Mesodermal cell (in vitro differentiated cells): Measurements from ENCODE around the gene ASCL1.

Source experiments
- H3K27ac ChIP-seq: 2 replicates; pipeline ENCODE4 v1.7.0; 2013; ENCODE audit warnings: mild to moderate bottlenecking, low read depth, low read length, moderate library complexity; ENCODE audit not compliant: severe bottlenecking
- H3K36me3 ChIP-seq: 2 replicates; pipeline ENCODE4 v1.7.1; 2013; ENCODE audit warnings: mild to moderate bottlenecking, low read length, moderate library complexity; ENCODE audit not compliant: control insufficient read depth, insufficient read depth
- H3K4me1 ChIP-seq: one replicate; pipeline ENCODE4 v1.7.1; 2013; ENCODE audit warnings: mild to moderate bottlenecking, low read length; ENCODE audit not compliant: insufficient read depth, control insufficient read depth, poor library complexity, severe bottlenecking
- H3K4me3 ChIP-seq: 2 replicates; pipeline ENCODE4 v1.7.0; 2013; ENCODE audit warnings: low read length, control low read depth, mild to moderate bottlenecking; ENCODE audit not compliant: insufficient read depth, poor library complexity, severe bottlenecking; ENCODE audit errors: extremely low read depth
- H3K9me3 ChIP-seq: 2 replicates; pipeline ENCODE4 v1.7.1; 2013; ENCODE audit warnings: mild to moderate bottlenecking, low read length, moderate library complexity; ENCODE audit not compliant: control insufficient read depth
- WGBS, 2 experiments: methylation state at CpG; one replicate each; pipeline ENCODE4 v1.1.5; 2013; ENCODE audit warnings: missing lambda C conversion rate in 2 of 2; ENCODE audit not compliant: insufficient coverage in 2 of 2; 5-methylcytosine and 5-hydroxymethylcytosine counted together

Gene ASCL1

DNA sequence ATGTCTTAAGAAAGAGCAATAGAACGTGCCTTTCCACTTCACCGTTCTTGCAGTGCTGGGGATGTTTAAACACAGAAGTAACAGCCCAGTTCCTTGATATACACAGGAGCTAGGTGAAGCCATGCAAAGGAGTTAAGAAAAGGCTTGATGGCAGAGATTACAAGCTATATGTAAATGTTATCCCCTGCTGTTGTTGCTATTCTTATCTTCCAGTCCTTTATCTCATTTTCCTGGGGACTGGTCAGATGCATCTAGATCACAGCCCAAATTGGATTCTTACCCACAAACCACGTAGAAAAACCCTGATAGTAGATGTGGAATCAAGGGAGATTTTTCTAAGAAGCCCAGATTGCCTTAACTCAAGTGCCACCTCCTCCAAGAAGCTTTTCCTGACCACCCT is 5.5 kb downstream of the ASCL1 start:
- Histone ChIP-seq H3K4me3 (no peak overlapping the region), H3K27ac (no peak overlapping the region), H3K9me3 (peaks cover 10% of the 10 kb centered on the region), H3K36me3 (no peaks in the 10 kb centered on the region), H3K4me1 (peaks cover 6% of the 10 kb centered on the region)
- WGBS, 2 experiments: 6 to 7% methylated on average over 2 of the region's 3 CpGs

DNA sequence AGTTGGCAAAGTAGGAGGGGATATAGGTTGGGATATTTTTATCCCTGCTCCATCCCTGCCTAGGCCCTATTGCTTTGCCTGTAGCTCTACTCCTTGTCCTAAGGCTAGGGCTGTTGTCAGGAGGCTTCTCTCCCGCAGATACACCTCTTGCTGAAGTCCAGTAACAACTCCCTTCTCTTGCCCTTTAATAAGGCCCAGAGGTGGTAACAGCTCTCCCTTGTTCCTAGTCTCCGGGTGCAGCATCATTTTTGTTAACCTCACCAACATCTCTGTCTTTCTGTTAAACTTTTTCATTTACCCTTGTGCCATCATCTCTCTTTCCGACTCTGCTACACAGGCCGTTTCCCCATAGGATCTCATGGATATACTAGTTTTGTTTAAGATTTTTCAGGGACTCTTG is 6.3 kb downstream of the ASCL1 start:
- WGBS, 2 experiments: 59 to 62% methylated on average over 2 of the region's 4 CpGs
- Histone ChIP-seq H3K27ac (no peak overlapping the region), H3K4me3 (no peak overlapping the region), H3K9me3 (peaks cover 10% of the 10 kb centered on the region), H3K4me1 (peaks cover 6% of the 10 kb centered on the region), H3K36me3 (no peaks in the 10 kb centered on the region)

DNA sequence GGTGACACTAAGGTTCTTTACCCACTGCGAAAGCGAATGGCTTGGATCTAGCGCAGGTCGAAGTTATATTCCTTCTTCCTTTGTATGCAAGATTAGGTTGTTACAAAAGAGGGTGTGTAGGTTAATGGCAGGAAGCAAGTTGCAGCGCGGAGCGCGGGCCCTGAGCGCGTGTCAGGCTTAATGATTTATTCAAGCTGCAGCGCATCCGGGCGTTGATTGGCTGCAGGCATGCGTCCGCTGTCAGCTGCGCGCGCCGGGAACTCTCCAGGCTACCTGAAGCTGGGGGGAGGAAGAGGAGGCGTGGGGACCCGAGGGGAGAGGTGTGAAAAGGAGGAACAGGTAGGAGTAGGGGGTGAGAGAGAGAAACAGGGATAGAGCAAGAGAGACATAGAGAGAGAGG is 7.4 kb downstream of the ASCL1 start:
- peaks cover 6% of the 10 kb centered on the region for H3K4me1 ChIP-seq
- no peak overlapping the region for H3K4me3 ChIP-seq
- no peak overlapping the region for H3K27ac ChIP-seq
- H3K9me3 ChIP-seq: peaks cover 10% of the 10 kb centered on the region
- 2% methylated on average over 5 to 21 of the region's 21 CpGs for whole genome bisulfite sequencing, 2 experiments
- H3K36me3 ChIP-seq: no peaks in the 10 kb centered on the region

GRCh38 chr12:102965281-102966155 is 8.0 kb downstream of the ASCL1 start:
- Histone ChIP-seq H3K36me3 (no peaks in the 10 kb centered on the region), H3K9me3 (peaks cover 10% of the 10 kb centered on the region), H3K27ac (no peak overlapping the region), H3K4me3 (no peak overlapping the region), H3K4me1 (peaks cover 6% of the 10 kb centered on the region)
- 1 to 4% methylated on average over 31 to 33 of the region's 38 CpGs for WGBS, 2 experiments

DNA sequence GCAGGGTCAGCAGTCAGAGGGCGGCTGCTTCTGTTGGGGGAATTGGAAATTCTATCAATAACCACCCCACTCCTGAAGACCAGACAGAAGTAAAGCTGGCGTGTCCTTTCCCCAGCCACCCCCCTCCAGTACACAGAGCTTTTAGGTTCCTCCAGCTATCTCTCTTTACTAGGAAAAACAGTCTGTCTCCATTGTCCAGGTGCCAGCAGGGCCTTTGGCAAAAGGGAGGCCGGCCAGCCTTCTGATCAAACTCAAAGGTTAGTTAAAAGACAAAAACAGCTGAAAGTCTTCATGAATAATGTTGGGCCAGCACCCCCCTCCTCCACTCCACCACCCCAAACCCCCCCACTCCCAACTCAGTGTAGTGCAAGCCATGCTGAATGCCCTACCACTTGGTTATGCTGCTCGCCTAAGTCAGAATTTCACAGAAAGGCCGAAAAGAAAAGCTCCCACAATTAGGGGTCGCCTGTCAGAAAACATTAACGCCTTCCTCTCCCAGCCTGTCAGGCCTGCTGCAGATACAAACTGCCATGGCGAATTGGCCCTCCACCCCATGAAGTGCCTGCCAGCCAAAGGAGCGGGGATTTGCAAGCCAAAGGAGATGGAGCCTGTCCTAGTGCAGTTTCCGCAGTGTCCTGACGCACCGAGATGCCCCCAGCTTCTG is 8.9 kb downstream of the ASCL1 start:
- Histone ChIP-seq H3K4me1 (peaks cover 5% of the 10 kb centered on the region), H3K9me3 (peaks cover 10% of the 10 kb centered on the region), H3K4me3 (no peak overlapping the region), H3K27ac (no peak overlapping the region), H3K36me3 (no peaks in the 10 kb centered on the region)
- WGBS, 2 experiments: 6 to 13% methylated on average over 10 to 11 of the region's 12 CpGs

DNA sequence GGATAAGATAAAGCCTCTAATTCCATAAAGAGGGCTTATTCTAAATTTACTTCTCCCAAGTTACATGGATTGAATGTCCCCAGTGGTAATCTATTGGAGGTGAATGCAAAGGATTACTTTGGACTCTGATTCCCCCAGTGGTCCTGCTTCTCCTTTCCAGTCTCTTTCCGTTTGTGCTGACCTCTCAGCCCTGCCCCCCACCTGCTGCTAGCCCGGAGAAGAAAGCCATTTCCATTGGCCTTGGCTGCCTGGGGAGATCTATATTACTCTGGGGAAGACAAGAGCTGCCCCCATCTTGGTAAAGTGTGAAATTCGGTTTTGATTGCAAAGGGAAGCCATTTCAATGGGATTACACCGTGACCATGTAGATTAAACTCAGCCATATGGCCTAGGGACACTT is 13.3 kb downstream of the ASCL1 start:
- H3K36me3 ChIP-seq: no peaks in the 10 kb centered on the region
- H3K27ac ChIP-seq: no peak overlapping the region
- H3K9me3 ChIP-seq: no peaks in the 10 kb centered on the region
- H3K4me3 ChIP-seq: no peak overlapping the region
- WGBS, 2 experiments: 0% methylated on average over 1 to 2 of the region's 4 CpGs
- no peaks in the 10 kb centered on the region for H3K4me1 ChIP-seq

DNA sequence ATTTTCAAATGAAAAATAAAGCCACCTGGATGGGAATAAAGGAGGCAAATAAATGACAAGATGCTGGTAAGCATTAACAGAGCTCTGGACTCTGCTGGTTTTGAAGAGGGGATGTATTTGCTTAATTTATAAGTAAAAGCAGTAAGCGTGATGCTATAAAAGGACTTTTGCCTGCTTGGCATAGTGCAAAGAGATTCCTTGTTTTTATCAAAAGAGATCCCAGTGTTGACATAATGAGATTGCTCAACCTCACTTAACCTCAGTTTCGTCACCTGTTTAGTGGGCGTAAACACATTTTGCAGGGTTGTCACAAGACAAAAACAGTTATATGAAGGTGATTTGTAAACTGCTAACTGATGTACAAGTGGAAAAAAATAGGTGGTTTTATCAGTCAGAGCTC is 13.8 kb downstream of the ASCL1 start:
- Histone ChIP-seq H3K4me3 (no peak overlapping the region), H3K36me3 (no peaks in the 10 kb centered on the region), H3K9me3 (no peaks in the 10 kb centered on the region), H3K27ac (no peak overlapping the region), H3K4me1 (no peaks in the 10 kb centered on the region)
- WGBS, 2 experiments: 100% methylated on average over 1 of the region's 3 CpGs; no CpG with 5 or more reads in 1 of the 2 experiments

DNA sequence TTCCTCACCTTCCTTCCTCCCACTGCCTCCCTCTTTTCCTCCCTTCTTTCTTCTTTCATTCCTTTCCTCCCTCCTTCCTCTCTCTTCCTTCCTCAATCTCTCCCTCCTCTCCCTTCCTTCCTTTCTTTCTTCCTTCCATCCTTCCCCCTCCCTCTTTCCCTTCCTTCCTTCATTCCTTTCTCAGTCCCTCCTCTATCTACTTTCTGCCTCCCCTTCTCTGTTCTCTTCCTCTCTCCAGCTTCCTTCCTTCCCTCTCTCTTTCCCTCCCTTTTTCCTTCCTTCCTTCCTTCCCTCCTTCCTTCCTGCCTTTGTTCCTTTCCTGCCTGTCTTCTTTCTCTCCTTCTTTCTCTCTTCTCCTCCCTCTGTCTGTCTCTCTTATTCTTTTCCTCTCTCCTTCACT is 16.1 kb downstream of the ASCL1 start:
- no peaks in the 10 kb centered on the region for H3K36me3 ChIP-seq
- H3K27ac ChIP-seq: no peak overlapping the region

DNA sequence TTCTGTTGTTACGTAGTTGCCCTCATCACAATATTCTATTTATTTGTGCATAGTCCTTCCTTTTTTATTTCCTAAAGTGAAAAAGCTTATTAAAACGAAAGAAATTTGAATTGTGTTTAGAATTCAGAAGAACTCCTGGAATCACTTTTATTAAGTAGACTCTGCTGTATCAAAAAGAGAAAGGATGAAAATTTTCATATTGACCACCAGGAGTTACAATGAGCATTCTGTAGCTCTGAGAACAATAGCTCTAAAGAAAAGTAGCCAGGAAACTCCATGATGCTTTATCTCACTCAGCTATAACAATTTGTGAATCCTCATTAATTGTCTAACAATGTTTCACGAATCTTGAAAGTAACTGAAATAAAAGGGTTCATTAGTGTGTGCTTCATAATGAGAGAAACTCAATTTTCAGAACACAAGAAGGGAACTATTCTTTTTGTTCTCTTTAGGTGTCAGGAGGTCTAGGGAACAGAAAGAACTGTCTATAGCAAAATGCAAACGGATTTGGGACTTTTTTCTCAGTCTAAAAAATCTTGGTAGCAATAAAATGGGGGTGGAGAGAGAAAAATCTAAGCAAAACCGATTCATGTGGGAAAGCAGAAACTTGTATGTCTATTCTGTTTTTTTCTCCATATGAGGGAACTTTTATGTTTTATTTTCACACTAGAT is 19.3 kb downstream of the ASCL1 start:
- WGBS, 2 experiments: 63 to 74% methylated on average over 1 to 2 of the region's 5 CpGs
- Histone ChIP-seq H3K9me3 (no peaks in the 10 kb centered on the region), H3K27ac (no peak overlapping the region), H3K4me3 (no peak overlapping the region), H3K36me3 (no peaks in the 10 kb centered on the region), H3K4me1 (no peaks in the 10 kb centered on the region)

More for the DNA sequence above, 16.1 kb downstream of the ASCL1 start:
- no peak overlapping the region for H3K4me3 ChIP-seq
- no peaks in the 10 kb centered on the region for H3K9me3 ChIP-seq
- H3K4me1 ChIP-seq: no peaks in the 10 kb centered on the region

GRCh38 chr12:102977945-102978706 is 20.7 kb downstream of the ASCL1 start:
- 80 to 92% methylated on average over 7 to 9 of the region's 16 CpGs for WGBS, 2 experiments
- Histone ChIP-seq H3K36me3 (no peaks in the 10 kb centered on the region), H3K27ac (peak overlapping the region; percentile 64)

More at GRCh38 chr12:102977945-102978706, 20.7 kb downstream of the ASCL1 start:
- H3K4me1 ChIP-seq: no peaks in the 10 kb centered on the region
- H3K4me3 ChIP-seq: no peak overlapping the region
- no peaks in the 10 kb centered on the region for H3K9me3 ChIP-seq
